Measurements from ENCODE around the gene MYH14. TPM values are rescaled to one million over a fixed set of nuclear protein-coding genes. Genes with fewer than 3 reads are reported as not detected.

Gene MYH14
- polyA plus RNA-seq, 1 of the 3 experiments (the other 2 are of a cell fraction) = 0.02 TPM

DNA sequence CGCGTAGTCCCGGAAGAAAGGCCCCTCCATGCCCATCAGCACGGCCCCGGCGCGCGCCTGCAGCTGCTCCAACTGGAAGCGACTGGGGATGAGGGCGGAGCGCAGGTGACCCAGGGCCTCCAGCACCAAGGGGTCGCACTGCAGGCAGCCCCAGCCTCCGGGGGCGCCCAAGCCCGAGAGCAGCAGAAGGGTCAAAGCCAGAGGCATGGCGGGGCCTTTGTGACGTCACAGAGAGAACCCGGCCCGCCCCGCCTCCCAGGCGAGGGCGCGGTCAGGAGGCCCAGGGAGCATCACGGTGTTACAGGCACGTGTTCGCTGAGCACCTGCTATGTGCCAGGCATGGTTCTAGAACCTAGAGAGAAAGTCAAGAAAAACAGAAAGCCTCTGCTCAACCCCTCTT is 40.4 kb upstream of the MYH14 start, which contains the start of gene IZUMO2:
IZUMO2 (minus strand) TSS at position 294 of the 400 bp plus-strand sequence; CDS start at position 207, 87 bp downstream.
- TF ChIP-seq EZH2phosphoT487 (IDR thresholded peaks at IDR 0.05; ENCODE audit: borderline replicate concordance, low read depth) (no peak), POLR2AphosphoS5 (IDR thresholded peaks at IDR 0.05; ENCODE audit: low read depth, low read length) (no peak)
- TF ChIP-seq, protein P1, sequence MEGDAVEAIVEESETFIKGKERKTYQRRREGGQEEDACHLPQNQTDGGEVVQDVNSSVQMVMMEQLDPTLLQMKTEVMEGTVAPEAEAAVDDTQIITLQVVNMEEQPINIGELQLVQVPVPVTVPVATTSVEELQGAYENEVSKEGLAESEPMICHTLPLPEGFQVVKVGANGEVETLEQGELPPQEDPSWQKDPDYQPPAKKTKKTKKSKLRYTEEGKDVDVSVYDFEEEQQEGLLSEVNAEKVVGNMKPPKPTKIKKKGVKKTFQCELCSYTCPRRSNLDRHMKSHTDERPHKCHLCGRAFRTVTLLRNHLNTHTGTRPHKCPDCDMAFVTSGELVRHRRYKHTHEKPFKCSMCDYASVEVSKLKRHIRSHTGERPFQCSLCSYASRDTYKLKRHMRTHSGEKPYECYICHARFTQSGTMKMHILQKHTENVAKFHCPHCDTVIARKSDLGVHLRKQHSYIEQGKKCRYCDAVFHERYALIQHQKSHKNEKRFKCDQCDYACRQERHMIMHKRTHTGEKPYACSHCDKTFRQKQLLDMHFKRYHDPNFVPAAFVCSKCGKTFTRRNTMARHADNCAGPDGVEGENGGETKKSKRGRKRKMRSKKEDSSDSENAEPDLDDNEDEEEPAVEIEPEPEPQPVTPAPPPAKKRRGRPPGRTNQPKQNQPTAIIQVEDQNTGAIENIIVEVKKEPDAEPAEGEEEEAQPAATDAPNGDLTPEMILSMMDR (IDR thresholded peaks at IDR 0.05) = no peak
- Histone ChIP-seq H3K4me1 (ENCODE audit: control insufficient read depth in 1 of 2, insufficient read depth in 2 of 2, low read depth in 1 of 2, low read length in 1 of 2) (no peaks in the 10 kb centered on the region), H3K9me2 (no peaks in the 10 kb centered on the region), H3K4me3 (ENCODE audit: low read depth in 2 of 2, low read length in 1 of 2) (no peak within 1 kb of the TSS), H3K36me3 (replicated peaks in 1 of 2; ENCODE audit: control insufficient read depth in 1 of 2, insufficient read depth in 2 of 2, low read length in 1 of 2) (no peaks in the 10 kb centered on the region), H3K27ac (ENCODE audit: low read depth in 2 of 2, low read length in 1 of 2) (no peak within 1 kb of the TSS), H3K27me3 (ENCODE audit: insufficient read depth) (peaks cover 39% of the 10 kb centered on the region), H3K4me2 (no peak within 1 kb of the TSS), H3F3A (replicated peaks; ENCODE audit: insufficient read depth) (no peaks in the 10 kb centered on the region), H3K79me2 (ENCODE audit: insufficient read depth) (no peaks in the 10 kb centered on the region), H2AFZ (ENCODE audit: low read depth) (no peak within 1 kb of the TSS), H3K9ac (no peak within 1 kb of the TSS), H3K9me3 (no peaks in the 10 kb centered on the region), H4K20me1 (ENCODE audit: insufficient read depth) (no peaks in the 10 kb centered on the region)
- ChIA-PET POLR2A (no interaction called here), CTCF (no interaction called here)
- WGBS (ENCODE audit: low lambda C conversion rate) = 56% methylated on average over 20 of the region's 26 CpGs
- DNase-seq = no peak

DNA sequence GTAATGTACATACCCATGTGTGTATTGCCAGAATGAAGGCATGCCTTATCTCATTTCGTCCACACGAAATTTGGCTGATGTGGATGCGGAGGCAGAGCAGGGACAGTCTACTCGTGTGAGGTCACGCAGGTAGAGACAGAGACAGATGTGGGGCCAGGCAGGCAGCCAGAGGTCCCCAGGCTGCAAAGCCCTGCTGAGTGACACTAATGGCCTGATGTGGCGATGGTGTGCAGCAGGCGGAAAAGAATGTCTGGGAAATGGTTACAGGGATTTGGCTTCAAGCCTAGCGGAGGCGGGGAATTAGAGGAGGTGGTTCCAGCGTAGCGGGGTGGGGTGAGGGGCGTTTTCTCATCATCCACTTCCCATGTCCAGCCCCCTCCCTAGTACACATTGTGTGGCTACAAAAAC is 36.1 kb upstream of the MYH14 start:
- ChIA-PET POLR2A (no interaction called here), CTCF (no interaction called here)
- no peaks in the 10 kb centered on the region for H3K36me3 ChIP-seq (replicated peaks in 1 of 2; ENCODE audit: control insufficient read depth in 1 of 2, insufficient read depth in 2 of 2, low read length in 1 of 2)
- no peaks in the 10 kb centered on the region for H3K9me2 ChIP-seq
- H4K20me1 ChIP-seq (ENCODE audit: insufficient read depth) = no peaks in the 10 kb centered on the region
- H3K9ac ChIP-seq = no peak overlapping the region
- 18% methylated on average over 12 of the region's 12 CpGs for WGBS (ENCODE audit: low lambda C conversion rate)
- H3K27ac ChIP-seq (ENCODE audit: low read depth in 2 of 2, low read length in 1 of 2) = no peak overlapping the region
- TF ChIP-seq EZH2phosphoT487 (IDR thresholded peaks at IDR 0.05; ENCODE audit: borderline replicate concordance, low read depth) = no peak
- TF ChIP-seq TAF1 (IDR thresholded peaks at IDR 0.05; ENCODE audit: borderline replicate concordance, low read depth, low read length) = no peak
- TF ChIP-seq EP300 (IDR thresholded peaks at IDR 0.05; ENCODE audit: borderline replicate concordance in 1 of 2, low read depth in 1 of 2, low read length in 1 of 2) = no peak
- TF ChIP-seq RCOR1 (IDR thresholded peaks at IDR 0.05; ENCODE audit: low read length) = no peak
- no peak for TF ChIP-seq POLR2AphosphoS5 (IDR thresholded peaks at IDR 0.05; ENCODE audit: low read depth, low read length)
- no peak for TF ChIP-seq PBX3 (IDR thresholded peaks at IDR 0.05)
- no peak for TF ChIP-seq CHD2 (IDR thresholded peaks at IDR 0.05; ENCODE audit: low read length, partially characterized antibody)
- TF ChIP-seq, protein P2, sequence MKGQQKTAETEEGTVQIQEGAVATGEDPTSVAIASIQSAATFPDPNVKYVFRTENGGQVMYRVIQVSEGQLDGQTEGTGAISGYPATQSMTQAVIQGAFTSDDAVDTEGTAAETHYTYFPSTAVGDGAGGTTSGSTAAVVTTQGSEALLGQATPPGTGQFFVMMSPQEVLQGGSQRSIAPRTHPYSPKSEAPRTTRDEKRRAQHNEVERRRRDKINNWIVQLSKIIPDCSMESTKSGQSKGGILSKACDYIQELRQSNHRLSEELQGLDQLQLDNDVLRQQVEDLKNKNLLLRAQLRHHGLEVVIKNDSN (IDR thresholded peaks at IDR 0.05; ENCODE audit: borderline replicate concordance, low read depth) = no peak
- no peak for TF ChIP-seq GATA2 (CRISPR knock-in tag; IDR thresholded peaks at IDR 0.05)
- TF ChIP-seq SMC3 (IDR thresholded peaks at IDR 0.05; ENCODE audit: low read depth, low read length) = no peak
- TF ChIP-seq, protein P3, sequence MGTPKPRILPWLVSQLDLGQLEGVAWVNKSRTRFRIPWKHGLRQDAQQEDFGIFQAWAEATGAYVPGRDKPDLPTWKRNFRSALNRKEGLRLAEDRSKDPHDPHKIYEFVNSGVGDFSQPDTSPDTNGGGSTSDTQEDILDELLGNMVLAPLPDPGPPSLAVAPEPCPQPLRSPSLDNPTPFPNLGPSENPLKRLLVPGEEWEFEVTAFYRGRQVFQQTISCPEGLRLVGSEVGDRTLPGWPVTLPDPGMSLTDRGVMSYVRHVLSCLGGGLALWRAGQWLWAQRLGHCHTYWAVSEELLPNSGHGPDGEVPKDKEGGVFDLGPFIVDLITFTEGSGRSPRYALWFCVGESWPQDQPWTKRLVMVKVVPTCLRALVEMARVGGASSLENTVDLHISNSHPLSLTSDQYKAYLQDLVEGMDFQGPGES (IDR thresholded peaks at IDR 0.05; ENCODE audit: low read depth, low read length) = no peak
- no peak for TF ChIP-seq RAD21 (IDR thresholded peaks at IDR 0.05; ENCODE audit: low read length)
- no peak for TF ChIP-seq TEAD4 (IDR thresholded peaks at IDR 0.05; ENCODE audit: borderline replicate concordance, insufficient read depth)
- H3K4me1 ChIP-seq (ENCODE audit: control insufficient read depth in 1 of 2, insufficient read depth in 2 of 2, low read depth in 1 of 2, low read length in 1 of 2) = no peaks in the 10 kb centered on the region
- no peak overlapping the region for H3K4me2 ChIP-seq
- H3K27me3 ChIP-seq (ENCODE audit: insufficient read depth) = peaks cover 66% of the 10 kb centered on the region
- no peaks in the 10 kb centered on the region for H3F3A ChIP-seq (replicated peaks; ENCODE audit: insufficient read depth)
- no peak overlapping the region for H2AFZ ChIP-seq (ENCODE audit: low read depth)
- DNase-seq = no peak
- H3K9me3 ChIP-seq = no peaks in the 10 kb centered on the region
- H3K4me3 ChIP-seq (ENCODE audit: low read depth in 2 of 2, low read length in 1 of 2) = no peak overlapping the region
- no peaks in the 10 kb centered on the region for H3K79me2 ChIP-seq (ENCODE audit: insufficient read depth)

Measured in SK-N-SH (cell line).